NCI-H2107 treated with DMSO at 0.1 percent for 48 hours (cell line): ENCODE results near the gene BCORL1.

ENCODE experiments used
- DNase-seq: peaks from one replicate; lab custom pipeline; 2025; ENCODE audit not compliant: unreplicated experiment; lab: John Stamatoyannopoulos, UW

The BCORL1 gene

DNA sequence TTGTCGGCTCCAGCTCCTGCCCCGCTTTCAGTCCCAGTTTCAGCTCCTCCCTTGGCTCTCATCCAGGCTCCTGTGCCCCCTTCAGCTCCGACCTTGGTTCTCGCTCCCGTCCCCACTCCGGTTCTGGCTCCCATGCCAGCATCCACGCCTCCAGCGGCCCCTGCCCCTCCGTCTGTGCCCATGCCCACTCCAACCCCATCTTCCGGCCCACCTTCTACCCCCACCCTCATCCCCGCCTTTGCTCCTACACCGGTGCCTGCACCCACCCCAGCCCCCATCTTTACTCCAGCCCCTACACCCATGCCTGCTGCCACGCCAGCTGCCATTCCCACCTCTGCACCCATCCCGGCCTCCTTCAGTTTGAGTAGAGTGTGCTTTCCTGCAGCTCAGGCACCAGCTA is 31.2 kb downstream of the BCORL1 start:
- DNase-seq, result no peak

DNA sequence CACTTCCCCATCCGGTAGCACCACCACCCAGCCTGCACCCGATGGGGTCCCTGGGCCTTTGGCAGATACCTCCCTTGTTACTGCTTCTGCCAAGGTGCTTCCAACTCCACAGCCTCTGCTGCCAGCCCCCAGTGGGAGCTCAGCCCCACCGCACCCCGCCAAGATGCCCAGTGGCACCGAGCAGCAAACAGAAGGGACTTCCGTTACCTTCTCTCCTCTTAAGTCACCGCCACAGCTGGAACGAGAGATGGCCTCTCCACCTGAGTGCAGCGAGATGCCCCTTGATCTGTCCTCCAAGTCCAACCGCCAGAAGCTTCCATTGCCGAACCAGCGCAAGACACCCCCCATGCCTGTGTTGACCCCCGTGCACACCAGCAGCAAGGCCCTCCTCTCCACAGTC is 31.9 kb downstream of the BCORL1 start:
- DNase-seq, result no peak

- DNase-seq, result no peak
These were observed 32.3 kb downstream of the BCORL1 start for GRCh38 chrX:130014770-130015169.

GRCh38 chrX:130015181-130015580 is 32.7 kb downstream of the BCORL1 start:
- DNase-seq, result no peak

- no peak for DNase-seq
These were observed 35.7 kb downstream of the BCORL1 start for GRCh38 chrX:130018143-130018542.

DNA sequence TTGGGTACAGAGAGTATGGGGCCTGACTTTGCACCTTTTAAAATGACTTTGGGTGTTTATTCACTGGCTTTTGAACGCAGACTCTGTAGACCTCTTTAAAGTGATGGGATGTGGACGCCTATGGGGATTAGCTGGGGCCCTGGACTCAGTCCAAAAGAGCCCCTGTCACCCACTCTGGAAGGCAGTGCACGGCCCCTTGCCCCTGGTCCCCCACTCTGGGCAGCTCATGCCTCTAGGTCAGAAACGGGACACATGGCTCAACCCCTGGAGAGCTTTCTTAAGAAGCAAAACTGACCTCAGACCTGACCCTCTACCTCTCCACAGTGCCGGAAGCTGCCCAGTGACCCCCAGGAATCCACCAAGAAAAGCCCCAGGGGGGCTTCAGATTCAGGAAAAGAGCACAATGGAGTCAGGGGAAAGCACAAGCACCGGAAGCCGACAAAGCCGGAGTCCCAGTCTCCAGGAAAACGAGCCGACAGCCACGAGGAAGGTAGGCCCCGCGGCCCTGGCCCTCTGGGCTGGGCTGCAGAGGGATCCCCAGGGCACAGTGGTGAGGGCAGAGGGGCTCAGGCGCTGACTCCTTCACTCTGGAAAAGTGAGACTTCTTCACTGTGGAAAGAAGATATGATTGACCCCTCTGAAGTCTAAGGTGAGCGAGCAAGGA is 38.4 kb downstream of the BCORL1 start:
- DNase-seq, result no peak

DNA sequence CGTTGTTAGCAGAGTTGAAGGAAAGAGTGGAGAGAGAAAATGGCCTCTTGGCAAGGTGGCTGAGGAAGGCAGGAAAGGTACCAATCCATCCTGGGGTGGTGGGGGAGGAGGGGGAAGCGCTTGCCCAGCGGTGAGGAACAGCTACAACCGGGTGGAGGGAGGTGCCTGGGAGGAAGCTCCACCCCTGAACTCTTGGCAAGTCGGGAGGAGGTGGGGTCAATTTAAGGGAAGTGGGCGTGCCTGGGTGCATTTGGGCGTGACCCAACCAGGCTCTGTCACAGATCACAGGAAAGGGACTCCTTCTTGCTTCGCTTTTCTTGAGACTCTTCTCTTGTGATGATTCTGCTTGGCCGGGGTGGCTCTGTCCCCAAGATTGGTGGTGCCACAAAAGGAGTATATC is 41.7 kb downstream of the BCORL1 start:
- DNase-seq, result no peak

- no peak for DNase-seq
These were observed 42.8 kb downstream of the BCORL1 start for GRCh38 chrX:130025256-130025655.

DNA sequence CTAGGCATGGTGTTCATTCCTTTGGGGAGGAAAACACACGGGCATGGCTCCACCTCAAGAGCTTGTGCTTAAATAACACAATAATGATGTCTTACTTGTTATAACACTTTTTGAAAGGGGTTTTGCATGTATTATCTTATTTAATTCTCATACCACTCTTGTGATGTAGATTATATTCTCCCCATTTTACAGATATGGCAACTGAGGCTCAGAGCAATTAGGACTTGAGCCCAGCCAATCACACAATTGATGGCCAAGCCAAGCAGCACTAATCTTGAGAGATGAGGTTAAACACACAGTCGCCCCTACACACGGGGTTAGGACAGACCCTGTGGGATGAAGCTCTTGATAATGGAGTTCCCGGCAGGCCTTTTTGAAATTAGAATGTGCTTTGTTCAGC is 45.1 kb downstream of the BCORL1 start:
- no peak for DNase-seq

DNA sequence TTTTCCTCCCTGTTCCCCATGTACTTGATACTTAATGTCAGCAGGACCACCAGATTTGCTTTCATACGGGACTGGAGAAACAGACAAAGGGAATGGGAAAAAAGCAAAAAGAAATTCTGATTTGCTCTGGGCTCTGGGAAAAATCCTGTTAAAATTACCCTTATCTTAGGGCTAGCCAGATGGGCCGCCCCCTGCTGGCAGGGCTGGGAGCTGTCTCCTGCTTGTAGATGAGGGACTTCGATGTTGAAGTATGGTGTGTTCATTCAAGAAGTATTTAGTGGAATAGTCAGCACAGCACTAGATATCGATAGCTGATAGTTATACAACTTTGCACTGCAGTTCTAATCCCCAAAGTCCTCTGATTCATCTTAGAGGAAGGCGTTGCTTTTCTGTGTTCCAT is 45.8 kb downstream of the BCORL1 start:
- DNase-seq, result peak; percentile 5

DNA sequence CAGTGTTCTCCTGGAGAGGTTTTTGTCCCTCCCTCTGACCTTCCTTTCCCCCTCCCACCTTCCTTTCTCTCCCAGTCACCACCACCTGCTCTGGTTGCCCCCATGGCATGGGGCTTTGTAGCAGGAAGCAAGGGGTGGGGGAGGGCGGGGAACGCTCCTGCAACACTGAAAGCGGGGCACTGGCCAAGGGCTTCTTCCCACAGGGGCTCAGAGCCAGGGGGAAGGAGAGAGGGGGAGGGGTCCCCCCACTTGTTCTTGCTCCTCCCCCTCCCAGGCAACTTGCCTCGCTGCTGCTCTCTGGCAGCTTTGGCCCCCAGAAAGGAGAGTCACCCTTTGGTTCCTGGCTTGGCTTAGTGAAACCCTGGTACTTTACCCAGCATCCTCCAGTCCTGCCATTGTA is 48.4 kb downstream of the BCORL1 start:
- DNase-seq, result no peak

GRCh38 chrX:130032552-130032951 is 50.1 kb downstream of the BCORL1 start:
- no peak for DNase-seq

- DNase-seq, result no peak
These were observed 51.7 kb downstream of the BCORL1 start for GRCh38 chrX:130034178-130034577.

DNA sequence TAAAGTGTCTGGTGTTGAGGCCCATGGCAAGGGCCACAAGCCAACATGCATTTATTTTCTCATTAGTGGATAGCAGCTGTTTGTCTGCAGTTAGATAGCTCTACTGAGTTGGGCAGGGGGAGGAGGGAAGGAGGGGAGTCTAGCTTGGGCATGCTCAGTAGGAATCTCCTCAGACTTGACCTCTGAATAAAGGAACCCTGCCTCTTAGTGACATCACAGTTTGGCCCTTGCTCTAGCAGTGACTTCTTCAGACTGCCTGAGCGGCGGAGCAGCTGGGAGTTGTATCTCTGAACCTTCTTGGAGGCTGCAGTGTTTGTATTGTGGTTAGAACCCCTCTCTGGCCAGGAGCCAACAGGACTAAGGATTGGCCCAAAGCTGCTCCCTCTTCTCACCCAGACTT is 57.4 kb downstream of the BCORL1 start:
- no peak for DNase-seq

DNA sequence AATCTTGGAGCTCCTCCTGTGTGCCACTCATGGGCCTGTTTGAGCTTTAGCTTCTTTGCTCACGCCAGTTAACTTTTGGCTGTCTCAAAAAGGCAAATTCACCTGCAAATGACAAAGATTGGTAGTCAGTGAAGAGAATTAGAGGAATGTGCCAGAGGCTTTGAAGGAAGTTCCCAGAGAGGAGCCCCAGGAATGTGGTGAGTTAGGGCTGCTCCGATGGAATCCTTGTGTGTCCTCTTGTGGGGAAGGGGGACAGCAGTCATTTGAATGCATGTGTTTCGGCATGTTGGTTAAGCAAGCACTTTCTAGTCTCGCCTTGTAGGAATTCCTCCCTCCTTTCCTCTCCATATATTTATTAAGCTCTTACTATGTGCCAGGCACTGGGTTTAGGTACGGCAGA is 65.0 kb downstream of the BCORL1 start:
- no peak for DNase-seq

- DNase-seq, result no peak
These were observed 66.3 kb downstream of the BCORL1 start for GRCh38 chrX:130048686-130049222.

DNA sequence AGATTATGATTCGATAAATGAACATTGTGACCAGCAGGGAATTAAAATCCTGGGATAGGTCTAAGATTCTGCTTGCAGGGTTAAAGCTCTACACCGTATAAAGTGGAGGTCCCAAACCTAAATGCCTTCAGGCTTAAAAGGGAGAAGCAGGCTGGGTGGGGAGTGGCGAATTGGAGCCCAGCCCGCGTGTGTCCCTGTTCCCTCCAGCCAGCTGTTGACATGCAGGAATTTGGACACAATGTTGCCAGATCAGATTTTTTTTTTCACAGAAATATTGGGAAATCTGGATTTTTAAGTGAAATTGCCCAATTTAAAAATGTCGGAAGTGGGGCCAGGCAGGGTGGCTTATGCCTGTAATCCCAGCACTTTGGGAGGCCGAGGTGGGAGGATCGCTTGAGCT is 67.4 kb downstream of the BCORL1 start:
- DNase-seq, result no peak

- no peak for DNase-seq
These were observed 68.9 kb downstream of the BCORL1 start for GRCh38 chrX:130051176-130051845.

GRCh38 chrX:130053236-130053635 is 70.8 kb downstream of the BCORL1 start:
- DNase-seq, result peak; percentile 78

GRCh38 chrX:130055103-130055502 is 72.7 kb downstream of the BCORL1 start:
- no peak for DNase-seq

- no peak for DNase-seq
These were observed 73.5 kb downstream of the BCORL1 start for GRCh38 chrX:130055899-130056298.

DNA sequence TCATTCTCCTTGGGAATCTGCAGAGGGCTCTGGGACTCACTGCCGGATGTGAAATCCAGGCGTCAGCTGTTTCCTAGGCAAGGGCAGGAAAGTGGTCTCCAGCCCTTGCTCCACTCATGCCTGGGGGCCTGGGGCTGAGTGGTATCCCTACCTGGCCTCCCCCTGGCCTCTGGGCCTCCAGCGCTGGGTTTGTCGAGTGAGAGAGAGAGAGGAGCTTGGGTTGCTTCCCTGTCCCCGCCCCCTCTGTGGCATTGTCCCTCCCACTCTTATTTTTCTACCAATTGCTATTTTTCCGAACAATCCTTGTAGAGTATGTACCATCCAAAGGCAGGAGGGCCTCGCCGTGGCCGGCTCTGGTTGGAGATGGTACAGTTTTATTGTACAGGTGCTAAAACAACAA is 74.8 kb downstream of the BCORL1 start:
- DNase-seq, result no peak

- no peak for DNase-seq
These were observed 76.2 kb downstream of the BCORL1 start for GRCh38 chrX:130058652-130059051.
